ENCODE results near the gene TNS1. TPM values are rescaled to one million over a fixed set of nuclear protein-coding genes. Genes with fewer than 3 reads are reported as not detected.

TNS1 gene
- total RNA-seq, 1 donor from 2014 or later = 11.6 TPM

DNA sequence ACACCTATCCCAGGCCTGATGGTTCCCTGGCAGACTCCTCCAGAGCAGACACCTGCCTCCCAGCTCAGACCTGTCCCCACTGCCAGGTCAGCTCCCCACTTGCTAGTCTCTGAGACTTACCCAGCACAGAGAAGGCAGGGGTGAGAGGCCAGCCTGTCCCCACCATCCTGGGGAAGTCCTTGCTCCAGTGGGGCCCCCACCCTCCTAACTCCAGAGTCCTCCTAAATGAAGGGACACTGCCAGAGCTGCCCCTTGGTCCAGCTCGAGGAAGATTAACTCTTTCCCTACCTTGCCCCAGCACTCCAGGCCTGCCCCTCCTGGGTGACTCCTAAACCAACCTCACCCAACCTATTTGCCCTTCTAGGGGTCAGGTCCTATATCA, 30.4 kb upstream of the TNS1 start:
- Mint-ChIP-seq H3K27ac (ENCODE audit: unreplicated experiment) (no peak overlapping the region), H3K36me3 (ENCODE audit: low read depth, unreplicated experiment) (no peaks in the 10 kb centered on the region), H3K9me3 (ENCODE audit: unreplicated experiment) (no peaks in the 10 kb centered on the region), H3K4me3 (ENCODE audit: unreplicated experiment) (no peak overlapping the region), H3K27me3 (ENCODE audit: unreplicated experiment) (peaks cover 14% of the 10 kb centered on the region), H3K4me1 (ENCODE audit: unreplicated experiment) (peaks cover 3% of the 10 kb centered on the region)
- DNase-seq (ENCODE audit: low spot score) = no peak
- TF ChIP-seq CTCF (IDR thresholded peaks at IDR 0.05; ENCODE audit: unreplicated experiment) = no peak

- Mint-ChIP-seq H3K4me1 (ENCODE audit: unreplicated experiment) (peaks cover 3% of the 10 kb centered on the region), H3K27ac (ENCODE audit: unreplicated experiment) (no peak overlapping the region), H3K27me3 (ENCODE audit: unreplicated experiment) (peaks cover 14% of the 10 kb centered on the region), H3K4me3 (ENCODE audit: unreplicated experiment) (no peak overlapping the region), H3K9me3 (ENCODE audit: unreplicated experiment) (no peaks in the 10 kb centered on the region), H3K36me3 (ENCODE audit: low read depth, unreplicated experiment) (no peaks in the 10 kb centered on the region)
- no peak for DNase-seq (ENCODE audit: low spot score)
- TF ChIP-seq CTCF (IDR thresholded peaks at IDR 0.05; ENCODE audit: unreplicated experiment) = no peak
Measured at GRCh38 chr2:218032336-218033171, 29.8 kb upstream of the TNS1 start.

DNA sequence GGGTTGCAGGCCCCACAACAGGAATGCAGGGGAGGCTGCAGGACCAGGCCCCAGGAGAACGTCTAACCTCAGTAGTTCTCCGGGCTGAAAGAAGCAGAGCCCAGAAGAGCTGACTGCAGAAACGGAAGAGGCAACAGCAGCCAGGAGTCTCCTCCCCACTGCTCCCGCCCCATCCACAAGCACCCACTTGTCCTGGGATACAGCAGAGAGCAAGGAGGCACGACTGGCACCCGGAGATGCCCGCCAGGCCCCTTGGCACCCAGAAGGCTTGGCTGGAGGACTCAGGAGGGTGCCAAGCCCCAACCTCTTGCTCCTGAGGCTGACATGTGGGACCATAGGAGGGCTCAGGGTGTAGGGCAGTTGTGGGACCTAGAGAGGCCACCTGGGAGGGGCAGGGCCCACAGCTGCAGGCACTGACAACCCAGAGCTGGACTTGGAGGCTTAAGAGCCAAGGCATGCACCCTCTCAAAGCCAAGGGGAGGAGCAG, 29.0 kb upstream of the TNS1 start:
- TF ChIP-seq CTCF (IDR thresholded peaks at IDR 0.05; ENCODE audit: unreplicated experiment) = no peak
- Mint-ChIP-seq H3K27ac (ENCODE audit: unreplicated experiment) (no peak overlapping the region), H3K4me1 (ENCODE audit: unreplicated experiment) (peaks cover 3% of the 10 kb centered on the region), H3K27me3 (ENCODE audit: unreplicated experiment) (peaks cover 21% of the 10 kb centered on the region), H3K9me3 (ENCODE audit: unreplicated experiment) (no peaks in the 10 kb centered on the region), H3K4me3 (ENCODE audit: unreplicated experiment) (no peak overlapping the region), H3K36me3 (ENCODE audit: low read depth, unreplicated experiment) (no peaks in the 10 kb centered on the region)
- DNase-seq (ENCODE audit: low spot score) = no peak

DNA sequence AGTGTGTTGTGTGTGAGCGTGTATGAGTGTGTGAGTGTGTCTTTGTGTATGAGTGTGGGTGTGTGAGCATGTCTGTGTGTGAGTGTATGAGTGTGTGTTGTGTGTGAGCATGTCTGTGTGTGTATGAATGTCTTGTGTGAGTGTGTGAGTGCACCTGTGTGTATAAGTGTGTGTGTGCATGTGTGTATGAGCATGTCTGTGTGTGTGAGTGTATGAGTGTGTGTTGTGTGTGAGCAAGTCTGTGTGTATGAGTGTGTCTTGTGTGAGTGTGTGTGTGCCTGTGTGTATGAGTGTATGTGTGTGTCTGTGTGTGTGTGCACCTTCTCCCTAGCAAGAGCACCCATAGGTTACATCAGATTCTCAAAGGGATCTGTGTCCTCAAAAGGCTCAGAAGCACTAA, 28.5 kb upstream of the TNS1 start:
- DNase-seq (ENCODE audit: low spot score) = no peak
- Mint-ChIP-seq H3K27ac (ENCODE audit: unreplicated experiment) (no peak overlapping the region), H3K4me3 (ENCODE audit: unreplicated experiment) (no peak overlapping the region), H3K9me3 (ENCODE audit: unreplicated experiment) (no peaks in the 10 kb centered on the region), H3K36me3 (ENCODE audit: low read depth, unreplicated experiment) (no peaks in the 10 kb centered on the region), H3K4me1 (ENCODE audit: unreplicated experiment) (peaks cover 3% of the 10 kb centered on the region), H3K27me3 (ENCODE audit: unreplicated experiment) (peaks cover 23% of the 10 kb centered on the region)
- no peak for TF ChIP-seq CTCF (IDR thresholded peaks at IDR 0.05; ENCODE audit: unreplicated experiment)

Data from endothelial cell (in vitro differentiated cells).